ENCODE measurements around the gene UBE3D. TPM values are rescaled to one million over a fixed set of nuclear protein-coding genes. Genes with fewer than 3 reads are reported as not detected.

UBE3D gene
- total RNA-seq, 4 donors from 2014 or later = 6.1 to 30.3 (median 14.4) TPM

- intact Hi-C loops (cut with DNase I; ENCODE audit: low total_unique reads) (no loop called here), in situ Hi-C loops (cut with MboI; ENCODE audit: low pct_ligation_motif_present in 1 of 4, low pct_unique_long_range_greater_than_20kb in 1 of 4, low sequenced_read_pairs in 3 of 4) (no loop called here)
- Histone ChIP-seq H3K36me3 (no peaks in the 10 kb centered on the region), H3K27ac (no peak overlapping the region), H3K9me3 (no peaks in the 10 kb centered on the region), H3K4me3 (no peak overlapping the region), H3K4me1 (no peaks in the 10 kb centered on the region), H3K27me3 (no peaks in the 10 kb centered on the region)
- 29 to 67% methylated on average over 2 of the region's 2 CpGs for WGBS, 2 donors (ENCODE audit: low coverage in 1 of 2)
- TF ChIP-seq POLR2AphosphoS5 (IDR thresholded peaks at IDR 0.05) (no peak), CTCF (IDR thresholded peaks at IDR 0.05) (no peak), EP300 (IDR thresholded peaks at IDR 0.05; ENCODE audit: low read depth) (no peak)
- no peak for DNase-seq
Measured at GRCh38 chr6:82988930-82989351, 76.7 kb downstream of the UBE3D start.

- Histone ChIP-seq H3K4me1 (no peaks in the 10 kb centered on the region), H3K9me3 (no peaks in the 10 kb centered on the region), H3K4me3 (no peak overlapping the region), H3K27ac (no peak overlapping the region), H3K27me3 (no peaks in the 10 kb centered on the region), H3K36me3 (no peaks in the 10 kb centered on the region)
- no peak for DNase-seq
- 69 to 83% methylated on average over 3 of the region's 3 CpGs for WGBS, 2 donors (ENCODE audit: low coverage in 1 of 2)
- TF ChIP-seq EP300 (IDR thresholded peaks at IDR 0.05; ENCODE audit: low read depth) = no peak
- no peak for TF ChIP-seq POLR2AphosphoS5 (IDR thresholded peaks at IDR 0.05)
- no peak for TF ChIP-seq CTCF (IDR thresholded peaks at IDR 0.05)
- no peak for TF ChIP-seq POLR2A (IDR thresholded peaks at IDR 0.05)
- in situ Hi-C loops (cut with MboI; ENCODE audit: low pct_ligation_motif_present in 1 of 4, low pct_unique_long_range_greater_than_20kb in 1 of 4, low sequenced_read_pairs in 3 of 4) = no loop called here
- intact Hi-C loops (cut with DNase I; ENCODE audit: low total_unique reads) = no loop called here
Measured at GRCh38 chr6:82987951-82988350, 77.7 kb downstream of the UBE3D start.

GRCh38 chr6:82987416-82987815, 78.2 kb downstream of the UBE3D start:
- in situ Hi-C loops (cut with MboI; ENCODE audit: low pct_ligation_motif_present in 1 of 4, low pct_unique_long_range_greater_than_20kb in 1 of 4, low sequenced_read_pairs in 3 of 4) (no loop called here), intact Hi-C loops (cut with DNase I; ENCODE audit: low total_unique reads) (no loop called here)
- no peaks in the 10 kb centered on the region for H3K9me3 ChIP-seq
- no peak overlapping the region for H3K4me3 ChIP-seq
- DNase-seq = no peak
- TF ChIP-seq POLR2A (IDR thresholded peaks at IDR 0.05) (no peak), POLR2AphosphoS5 (IDR thresholded peaks at IDR 0.05) (no peak), EP300 (IDR thresholded peaks at IDR 0.05; ENCODE audit: low read depth) (no peak), CTCF (IDR thresholded peaks at IDR 0.05) (no peak)
- no peaks in the 10 kb centered on the region for H3K4me1 ChIP-seq
- WGBS, 2 donors (ENCODE audit: low coverage in 1 of 2) = 79 to 90% methylated on average over 2 of the region's 2 CpGs
- no peaks in the 10 kb centered on the region for H3K36me3 ChIP-seq
- H3K27ac ChIP-seq = no peak overlapping the region
- no peaks in the 10 kb centered on the region for H3K27me3 ChIP-seq

GRCh38 chr6:82984720-82985119, 80.9 kb downstream of the UBE3D start:
- Histone ChIP-seq H3K4me3 (no peak overlapping the region), H3K36me3 (no peaks in the 10 kb centered on the region), H3K27me3 (no peaks in the 10 kb centered on the region), H3K9me3 (no peaks in the 10 kb centered on the region), H3K27ac (no peak overlapping the region), H3K4me1 (no peaks in the 10 kb centered on the region)
- DNase-seq = no peak
- intact Hi-C loops (cut with DNase I; ENCODE audit: low total_unique reads) (no loop called here), in situ Hi-C loops (cut with MboI; ENCODE audit: low pct_ligation_motif_present in 1 of 4, low pct_unique_long_range_greater_than_20kb in 1 of 4, low sequenced_read_pairs in 3 of 4) (no loop called here)
- no peak for TF ChIP-seq POLR2A (IDR thresholded peaks at IDR 0.05)

GRCh38 chr6:82980086-82980485, 85.6 kb downstream of the UBE3D start:
- H3K4me3 ChIP-seq = no peak overlapping the region
- TF ChIP-seq POLR2A (IDR thresholded peaks at IDR 0.05) (no peak), CTCF (IDR thresholded peaks at IDR 0.05) (no peak), EP300 (IDR thresholded peaks at IDR 0.05; ENCODE audit: low read depth) (no peak), POLR2AphosphoS5 (IDR thresholded peaks at IDR 0.05) (no peak)
- intact Hi-C loops (cut with DNase I; ENCODE audit: low total_unique reads) (no loop called here), in situ Hi-C loops (cut with MboI; ENCODE audit: low pct_ligation_motif_present in 1 of 4, low pct_unique_long_range_greater_than_20kb in 1 of 4, low sequenced_read_pairs in 3 of 4) (no loop called here)
- H3K27ac ChIP-seq = no peak overlapping the region
- H3K9me3 ChIP-seq = no peaks in the 10 kb centered on the region
- H3K4me1 ChIP-seq = peaks cover 0 to 8% (median 0%) of the 10 kb centered on the region in 4 donors
- no peak for DNase-seq
- H3K27me3 ChIP-seq = no peaks in the 10 kb centered on the region
- WGBS, 2 donors (ENCODE audit: low coverage in 1 of 2) = 29 to 67% methylated on average over 1 of the region's 1 CpG
- no peaks in the 10 kb centered on the region for H3K36me3 ChIP-seq

All from transverse colon (tissue), 4 donors.